Astrocyte of the cerebellum (primary cell): ENCODE measurements around the gene CRLF1.
"Not testable (repeated sequence)": the region's sequence is repeated elsewhere in the genome, so short reads cannot be mapped to it uniquely, and the experiment has no call there.

Experiments
- DNase-seq: peaks from one replicate; pipeline ENCODE4 v3.0.0-alpha.2; 2011; ENCODE audit warnings: low read depth
- H3K4me3 ChIP-seq: 2 replicates; pipeline ENCODE4 v1.5.1; 2011; ENCODE audit warnings: mild to moderate bottlenecking, low read depth, low read length, moderate library complexity
- CTCF ChIP-seq: IDR thresholded peaks from 2 replicates; pipeline ENCODE4 v1.5.1; 2012; ENCODE audit warnings: low read length, low read depth, moderate library complexity, mild to moderate bottlenecking; ENCODE audit errors: missing control alignments
- in situ Hi-C: cut with HindIII; loops from 2 replicates; pipeline ENCODE4 v1.10.0; 2017; ENCODE audit warnings: low sequenced_read_pairs

CRLF1 gene

GRCh38 chr19:18594824-18595373, 11.7 kb downstream of the CRLF1 start:
- DNase-seq: no peak
- TF ChIP-seq CTCF: no peak
- in situ Hi-C loops: loop anchor here (5.0 to 25.0 kb wide), 2 partner anchors 77 to 242 kb away; partner anchors contain the start of gene UPF1
- H3K4me3 ChIP-seq: peak overlapping the region; percentile 34

GRCh38 chr19:18594096-18594823, 12.3 kb downstream of the CRLF1 start:
- DNase-seq: peak; percentile 50
- H3K4me3 ChIP-seq: peak overlapping the region; percentile 34
- in situ Hi-C loops: loop anchor here (25.0 kb wide), 1 partner anchor 243 kb away; the partner anchor contains the start of gene UPF1
- TF ChIP-seq CTCF: peak; percentile 54

GRCh38 chr19:18593367-18594095, 13.1 kb downstream of the CRLF1 start:
- TF ChIP-seq CTCF: no peak
- no peak for DNase-seq
- in situ Hi-C loops: loop anchor here (25.0 kb wide), 1 partner anchor 244 kb away; the partner anchor contains the start of gene UPF1
- H3K4me3 ChIP-seq: no peak overlapping the region

- H3K4me3 ChIP-seq, DNase-seq: not testable (repeated sequence)
- in situ Hi-C loops: loop anchor here (25.0 kb wide), 1 partner anchor 245 kb away; the partner anchor contains the start of gene UPF1
Measured at GRCh38 chr19:18592732-18593131, 13.9 kb downstream of the CRLF1 start.

- DNase-seq: no peak
- TF ChIP-seq CTCF: no peak
- in situ Hi-C loops: loop anchor here (25.0 kb wide), 1 partner anchor 245 kb away; the partner anchor contains the start of gene UPF1
- no peak overlapping the region for H3K4me3 ChIP-seq
Measured at GRCh38 chr19:18591735-18592385, 14.7 kb downstream of the CRLF1 start.

- peak; percentile 63 for TF ChIP-seq CTCF
- H3K4me3 ChIP-seq: peak overlapping the region; percentile 82
- in situ Hi-C loops: loop anchor here (25.0 kb wide), 1 partner anchor 247 kb away; the partner anchor contains the start of gene UPF1
- DNase-seq: peak; percentile 74
Measured at GRCh38 chr19:18590273-18591272, 16.0 kb downstream of the CRLF1 start.
